ENCODE data around the gene GOLGA6L26.
A peak's percentile ranks its signal among the peaks of the same experiment; 100 is the strongest.
"Not testable (repeated sequence)": the region's sequence is repeated elsewhere in the genome, so short reads cannot be mapped to it uniquely, and the experiment has no call there.

DNA sequence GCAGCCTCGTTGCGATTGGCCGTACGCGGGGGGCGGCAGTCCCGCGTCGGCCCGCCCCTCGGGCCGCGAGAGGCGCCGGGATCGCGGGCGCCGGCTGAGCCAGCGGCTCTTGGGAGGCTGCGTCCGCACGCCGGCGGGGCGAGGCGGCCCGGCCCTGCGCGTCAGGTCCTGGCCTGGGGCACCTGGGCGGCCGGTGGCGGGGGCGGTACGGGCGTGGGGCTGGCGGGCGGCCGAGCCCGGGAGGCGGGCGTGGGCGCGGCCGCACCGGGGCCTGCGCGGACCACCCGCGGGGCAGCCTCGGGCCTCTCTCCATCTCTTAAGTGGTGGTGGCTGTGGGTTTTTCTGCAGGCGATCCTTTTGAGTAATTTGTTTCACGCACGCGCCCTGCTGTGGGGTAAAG is 30.3 kb downstream of the GOLGA6L26 start:
- TF ChIP-seq, protein P1, sequence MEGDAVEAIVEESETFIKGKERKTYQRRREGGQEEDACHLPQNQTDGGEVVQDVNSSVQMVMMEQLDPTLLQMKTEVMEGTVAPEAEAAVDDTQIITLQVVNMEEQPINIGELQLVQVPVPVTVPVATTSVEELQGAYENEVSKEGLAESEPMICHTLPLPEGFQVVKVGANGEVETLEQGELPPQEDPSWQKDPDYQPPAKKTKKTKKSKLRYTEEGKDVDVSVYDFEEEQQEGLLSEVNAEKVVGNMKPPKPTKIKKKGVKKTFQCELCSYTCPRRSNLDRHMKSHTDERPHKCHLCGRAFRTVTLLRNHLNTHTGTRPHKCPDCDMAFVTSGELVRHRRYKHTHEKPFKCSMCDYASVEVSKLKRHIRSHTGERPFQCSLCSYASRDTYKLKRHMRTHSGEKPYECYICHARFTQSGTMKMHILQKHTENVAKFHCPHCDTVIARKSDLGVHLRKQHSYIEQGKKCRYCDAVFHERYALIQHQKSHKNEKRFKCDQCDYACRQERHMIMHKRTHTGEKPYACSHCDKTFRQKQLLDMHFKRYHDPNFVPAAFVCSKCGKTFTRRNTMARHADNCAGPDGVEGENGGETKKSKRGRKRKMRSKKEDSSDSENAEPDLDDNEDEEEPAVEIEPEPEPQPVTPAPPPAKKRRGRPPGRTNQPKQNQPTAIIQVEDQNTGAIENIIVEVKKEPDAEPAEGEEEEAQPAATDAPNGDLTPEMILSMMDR (IDR thresholded peaks at IDR 0.05): not testable (repeated sequence)
- TF ChIP-seq POLR2A (IDR thresholded peaks at IDR 0.05): peak in 1 of 2 donors; percentile 30

Measured in Peyer's patch (tissue), 4 donors.